OCI-LY1 (cell line): Measurements from ENCODE around the gene TLX3.

Source experiments
- EZH2 ChIP-seq: fragments of 200-600 bp; sonication (generic), shearing (Covaris generic); IDR thresholded peaks from 2 replicates; pipeline ENCODE4 v1.8.0; 2017; ENCODE audit warnings: borderline replicate concordance, mixed run types, mild to moderate bottlenecking, antibody characterized with exemption, low read length, moderate library complexity, mixed read lengths
- TF ChIP-seq, protein P1 (sequence below): fragments of 200-600 bp; sonication (generic), shearing (Covaris generic); IDR thresholded peaks from 2 replicates; pipeline ENCODE4 v1.5.1; 2017; ENCODE audit warnings: mild to moderate bottlenecking, antibody characterized with exemption, low read length, moderate library complexity, mixed read lengths

GRCh38 chr5:171299228-171299627, 9.8 kb upstream of the TLX3 start:
- TF ChIP-seq, protein P1, sequence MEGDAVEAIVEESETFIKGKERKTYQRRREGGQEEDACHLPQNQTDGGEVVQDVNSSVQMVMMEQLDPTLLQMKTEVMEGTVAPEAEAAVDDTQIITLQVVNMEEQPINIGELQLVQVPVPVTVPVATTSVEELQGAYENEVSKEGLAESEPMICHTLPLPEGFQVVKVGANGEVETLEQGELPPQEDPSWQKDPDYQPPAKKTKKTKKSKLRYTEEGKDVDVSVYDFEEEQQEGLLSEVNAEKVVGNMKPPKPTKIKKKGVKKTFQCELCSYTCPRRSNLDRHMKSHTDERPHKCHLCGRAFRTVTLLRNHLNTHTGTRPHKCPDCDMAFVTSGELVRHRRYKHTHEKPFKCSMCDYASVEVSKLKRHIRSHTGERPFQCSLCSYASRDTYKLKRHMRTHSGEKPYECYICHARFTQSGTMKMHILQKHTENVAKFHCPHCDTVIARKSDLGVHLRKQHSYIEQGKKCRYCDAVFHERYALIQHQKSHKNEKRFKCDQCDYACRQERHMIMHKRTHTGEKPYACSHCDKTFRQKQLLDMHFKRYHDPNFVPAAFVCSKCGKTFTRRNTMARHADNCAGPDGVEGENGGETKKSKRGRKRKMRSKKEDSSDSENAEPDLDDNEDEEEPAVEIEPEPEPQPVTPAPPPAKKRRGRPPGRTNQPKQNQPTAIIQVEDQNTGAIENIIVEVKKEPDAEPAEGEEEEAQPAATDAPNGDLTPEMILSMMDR, result no peak
- no peak for TF ChIP-seq EZH2
